OCI-LY1 (cell line): ENCODE measurements around the gene ANKMY1.

Experiments used
- EZH2 ChIP-seq: fragments of 200-600 bp; sonication (generic), shearing (Covaris generic); IDR thresholded peaks from 2 replicates; pipeline ENCODE4 v1.8.0; 2017; ENCODE audit warnings: borderline replicate concordance, mixed run types, mild to moderate bottlenecking, antibody characterized with exemption, low read length, moderate library complexity, mixed read lengths
- TF ChIP-seq, protein P1 (sequence below): fragments of 200-600 bp; sonication (generic), shearing (Covaris generic); IDR thresholded peaks from 2 replicates; pipeline ENCODE4 v1.5.1; 2017; ENCODE audit warnings: mild to moderate bottlenecking, antibody characterized with exemption, low read length, moderate library complexity, mixed read lengths

DNA sequence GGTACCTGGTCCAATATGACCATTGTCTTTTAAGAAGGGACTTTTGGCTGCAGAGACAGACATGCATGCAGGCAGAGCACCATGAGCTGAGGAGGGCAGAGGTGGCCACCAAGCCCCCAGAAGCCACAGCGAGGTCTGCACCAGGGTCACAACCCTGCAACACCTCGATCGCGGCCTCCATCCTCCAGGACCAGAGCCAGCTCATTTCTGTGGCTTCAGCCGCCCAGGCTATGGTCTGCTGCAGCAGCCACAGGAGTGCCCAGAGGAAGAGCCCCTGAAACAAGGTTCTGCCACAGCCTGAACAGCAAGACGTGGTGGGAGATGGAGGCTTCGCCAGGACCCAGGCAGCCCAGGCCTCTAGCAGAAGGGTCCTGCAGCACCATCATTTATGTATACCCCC lies 53.9 kb downstream of the ANKMY1 start:
- TF ChIP-seq, protein P1, sequence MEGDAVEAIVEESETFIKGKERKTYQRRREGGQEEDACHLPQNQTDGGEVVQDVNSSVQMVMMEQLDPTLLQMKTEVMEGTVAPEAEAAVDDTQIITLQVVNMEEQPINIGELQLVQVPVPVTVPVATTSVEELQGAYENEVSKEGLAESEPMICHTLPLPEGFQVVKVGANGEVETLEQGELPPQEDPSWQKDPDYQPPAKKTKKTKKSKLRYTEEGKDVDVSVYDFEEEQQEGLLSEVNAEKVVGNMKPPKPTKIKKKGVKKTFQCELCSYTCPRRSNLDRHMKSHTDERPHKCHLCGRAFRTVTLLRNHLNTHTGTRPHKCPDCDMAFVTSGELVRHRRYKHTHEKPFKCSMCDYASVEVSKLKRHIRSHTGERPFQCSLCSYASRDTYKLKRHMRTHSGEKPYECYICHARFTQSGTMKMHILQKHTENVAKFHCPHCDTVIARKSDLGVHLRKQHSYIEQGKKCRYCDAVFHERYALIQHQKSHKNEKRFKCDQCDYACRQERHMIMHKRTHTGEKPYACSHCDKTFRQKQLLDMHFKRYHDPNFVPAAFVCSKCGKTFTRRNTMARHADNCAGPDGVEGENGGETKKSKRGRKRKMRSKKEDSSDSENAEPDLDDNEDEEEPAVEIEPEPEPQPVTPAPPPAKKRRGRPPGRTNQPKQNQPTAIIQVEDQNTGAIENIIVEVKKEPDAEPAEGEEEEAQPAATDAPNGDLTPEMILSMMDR, result no peak
- no peak for TF ChIP-seq EZH2
